Body of pancreas (tissue), 4 donors: ENCODE measurements around the gene POGLUT3. TPM values are rescaled to one million over a fixed set of nuclear protein-coding genes. Genes with fewer than 3 reads are reported as not detected.

ENCODE experiments used
- ATAC-seq: fragments of 150-250 bp; one replicate; pipeline ENCODE4 v1.9.1; 2016
- DNase-seq, 4 donors: peaks; one replicate each; pipeline ENCODE4 v3.0.0-alpha.2; 2019
- H3K27ac ChIP-seq, 4 donors: fragments of 200-600 bp; sonication (generic); 1 replicate in 3 of 4; 2 replicates in 1 of 4; pipeline versions ENCODE4 v1.5.1 to v1.6.1; 2016 to 2019; ENCODE audit warnings: mild to moderate bottlenecking in 1 of 4, mixed read lengths in 1 of 4, moderate library complexity in 1 of 4
- H3K27me3 ChIP-seq, 2 donors: fragments of 200-600 bp; sonication (generic); one replicate each; pipeline ENCODE4 v1.6.0; 2016; ENCODE audit warnings: mild to moderate bottlenecking in 1 of 2
- H3K36me3 ChIP-seq, 2 donors: fragments of 200-600 bp; sonication (generic); replicated peaks in 1 of 2; 2 replicates each; pipeline ENCODE4 v1.5.1; 2016; ENCODE audit warnings: low read depth in 2 of 2; ENCODE audit not compliant: insufficient read depth in 1 of 2
- H3K4me1 ChIP-seq: fragments of 200-600 bp; sonication (generic); one replicate; pipeline ENCODE4 v1.6.0; 2016
- H3K4me3 ChIP-seq, 2 donors: fragments of 200-600 bp; sonication (generic); 1 replicate in 1 of 2; 2 replicates in 1 of 2; pipeline ENCODE4 v1.5.1; 2016 to 2019
- H3K9me3 ChIP-seq, 3 donors: fragments of 200-600 bp; sonication (generic); 1 replicate in 2 of 3; 2 replicates in 1 of 3; pipeline ENCODE4 v1.5.1; 2016
- POLR2A ChIP-seq, 3 donors: fragments of 450-650 bp; IDR thresholded peaks; one replicate each; pipeline ENCODE4 v1.6.1; 2016; ENCODE audit warnings: antibody characterized with exemption in 3 of 3, mild to moderate bottlenecking in 2 of 3
- WGBS, 2 donors: methylation state at CpG; one replicate each; pipeline ENCODE4 v1.1.5; 2017; 5-methylcytosine and 5-hydroxymethylcytosine counted together
- intact Hi-C: fragments of 100-400 bp; cut with DNase I; formaldehyde crosslinking; loops from one replicate; pipeline ENCODE4 v1.15.1; 2023
- total RNA-seq, 2 donors: library from RNA; depleted of rRNA; stranded (reverse); fragments of >200 nt; gene quantifications; one replicate each; pipeline ENCODE4 v1.1.0, GENCODE V29; 2016
- TF ChIP-seq, protein P1 (sequence below), 7 experiments: fragments of 450-650 bp in 4 of 7; fragments of 200-600 bp in 3 of 7; sonication (generic) in 3 of 7; IDR thresholded peaks; one replicate each; pipeline ENCODE4 v1.5.1; 2016 to 2019; ENCODE audit warnings: antibody characterized with exemption in 7 of 7

The POGLUT3 gene
- total RNA-seq, 2 donors from 2014 or later, result 9.6 to 9.9 TPM

DNA sequence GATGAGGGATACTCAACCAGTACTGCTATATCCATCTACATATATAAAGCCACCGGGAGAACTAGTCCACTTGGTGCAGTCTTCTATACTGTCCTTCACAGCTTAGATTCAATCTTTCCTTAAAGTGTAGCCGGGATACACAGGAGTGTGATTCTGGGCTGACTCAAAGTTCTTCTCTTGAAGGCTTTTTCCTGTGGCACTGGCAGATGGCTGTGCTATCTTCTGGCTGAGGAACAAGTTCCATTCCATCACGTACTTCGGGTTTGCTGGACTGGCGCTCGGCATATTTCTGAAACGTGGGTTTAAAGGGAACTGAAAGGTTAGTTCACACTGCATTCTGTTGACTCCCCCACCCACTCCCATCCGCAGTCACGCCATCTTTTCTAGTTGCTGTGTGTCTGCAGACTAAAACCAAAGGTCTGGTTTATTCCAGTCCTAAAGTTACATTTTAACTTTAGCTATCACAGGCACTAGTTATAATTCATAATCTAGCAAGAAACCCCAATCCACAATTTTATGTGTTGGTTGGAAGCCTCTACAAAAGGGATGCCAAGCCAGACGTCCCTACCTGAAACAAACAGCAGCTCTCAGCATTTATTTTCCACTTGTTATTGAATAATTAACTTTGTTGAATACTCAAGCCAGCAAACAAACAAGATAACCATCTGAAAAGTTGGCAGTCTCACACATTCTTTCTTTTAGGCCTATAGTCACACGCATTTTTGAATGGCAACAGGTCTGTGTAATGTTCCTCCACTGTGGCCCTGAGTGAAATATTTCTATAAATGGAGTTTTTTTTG, 23.3 kb downstream of the POGLUT3 start:
- Histone ChIP-seq H3K4me3 (no peak overlapping the region), H3K9me3 (no peaks in the 10 kb centered on the region), H3K4me1 (peaks cover 18% of the 10 kb centered on the region), H3K36me3 (peaks cover 3 to 5% of the 10 kb centered on the region in 2 donors), H3K27me3 (no peaks in the 10 kb centered on the region), H3K27ac (peak overlapping the region; percentile 46 to 76 (median 60))
- 25 to 42% methylated on average over 11 of the region's 11 CpGs for WGBS, 2 donors
- ATAC-seq (peak; percentile 91), DNase-seq (peak in 3 of 4 donors; percentile 19 to 40 (median 21))
- intact Hi-C loops, result no loop called here
- TF ChIP-seq POLR2A (IDR thresholded peaks at IDR 0.05), result no peak
- TF ChIP-seq, protein P1, sequence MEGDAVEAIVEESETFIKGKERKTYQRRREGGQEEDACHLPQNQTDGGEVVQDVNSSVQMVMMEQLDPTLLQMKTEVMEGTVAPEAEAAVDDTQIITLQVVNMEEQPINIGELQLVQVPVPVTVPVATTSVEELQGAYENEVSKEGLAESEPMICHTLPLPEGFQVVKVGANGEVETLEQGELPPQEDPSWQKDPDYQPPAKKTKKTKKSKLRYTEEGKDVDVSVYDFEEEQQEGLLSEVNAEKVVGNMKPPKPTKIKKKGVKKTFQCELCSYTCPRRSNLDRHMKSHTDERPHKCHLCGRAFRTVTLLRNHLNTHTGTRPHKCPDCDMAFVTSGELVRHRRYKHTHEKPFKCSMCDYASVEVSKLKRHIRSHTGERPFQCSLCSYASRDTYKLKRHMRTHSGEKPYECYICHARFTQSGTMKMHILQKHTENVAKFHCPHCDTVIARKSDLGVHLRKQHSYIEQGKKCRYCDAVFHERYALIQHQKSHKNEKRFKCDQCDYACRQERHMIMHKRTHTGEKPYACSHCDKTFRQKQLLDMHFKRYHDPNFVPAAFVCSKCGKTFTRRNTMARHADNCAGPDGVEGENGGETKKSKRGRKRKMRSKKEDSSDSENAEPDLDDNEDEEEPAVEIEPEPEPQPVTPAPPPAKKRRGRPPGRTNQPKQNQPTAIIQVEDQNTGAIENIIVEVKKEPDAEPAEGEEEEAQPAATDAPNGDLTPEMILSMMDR (IDR thresholded peaks at IDR 0.05), result no peak

DNA sequence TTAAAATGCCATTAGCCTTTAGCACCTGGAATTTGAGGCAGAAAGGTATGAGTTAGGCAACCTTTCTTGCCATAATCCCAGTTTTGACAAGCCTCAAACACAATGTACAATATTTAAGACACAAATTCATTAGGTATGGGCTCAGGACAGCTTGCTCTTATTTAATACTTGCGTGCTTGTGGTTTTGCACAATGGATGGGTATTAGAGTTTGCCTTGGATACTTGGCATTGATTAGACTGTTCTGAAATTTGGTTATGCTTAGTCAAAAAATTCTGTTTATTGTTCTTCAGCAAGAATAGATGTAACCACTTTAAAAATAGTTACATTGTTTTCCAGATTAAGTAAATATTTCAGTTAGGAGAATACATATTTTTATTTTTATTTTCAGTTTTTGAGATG, 25.5 kb downstream of the POGLUT3 start:
- ATAC-seq (no peak), DNase-seq (no peak)
- WGBS, 2 donors, result 84 to 96% methylated on average over 1 of the region's 1 CpG
- no peak for TF ChIP-seq POLR2A (IDR thresholded peaks at IDR 0.05)
- TF ChIP-seq, protein P1 (IDR thresholded peaks at IDR 0.05), result no peak
- Histone ChIP-seq H3K27me3 (no peaks in the 10 kb centered on the region), H3K4me1 (peaks cover 26% of the 10 kb centered on the region), H3K36me3 (peaks cover 0 to 3% of the 10 kb centered on the region in 2 donors), H3K4me3 (no peak overlapping the region), H3K9me3 (no peaks in the 10 kb centered on the region), H3K27ac (no peak overlapping the region)
- intact Hi-C loops, result no loop called here

DNA sequence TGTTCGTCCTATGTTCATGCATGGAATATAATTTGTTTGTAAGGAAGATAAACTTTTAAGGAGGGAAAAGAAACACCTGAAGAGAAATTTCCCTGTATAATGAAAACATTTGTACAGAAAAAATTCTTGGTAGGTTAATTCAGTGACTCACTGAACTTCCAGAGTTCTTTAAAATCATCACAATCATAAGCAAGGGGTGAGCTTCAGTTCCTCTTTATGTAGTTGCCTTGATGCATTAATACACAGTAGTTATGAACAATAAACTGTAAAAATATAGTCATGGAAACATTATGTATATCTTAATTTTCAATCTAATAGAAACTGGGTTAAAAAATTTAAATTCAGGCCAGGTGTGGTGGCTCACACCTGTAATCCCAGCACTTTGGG, 29.7 kb downstream of the POGLUT3 start:
- peaks cover 11% of the 10 kb centered on the region for H3K4me1 ChIP-seq
- intact Hi-C loops, result no loop called here
- no peak for TF ChIP-seq POLR2A (IDR thresholded peaks at IDR 0.05)
- TF ChIP-seq, protein P1 (IDR thresholded peaks at IDR 0.05), result no peak
- WGBS, 2 donors, result 18 to 19% methylated on average over 1 of the region's 1 CpG
- ATAC-seq (no peak), DNase-seq (no peak)
- no peak overlapping the region for H3K4me3 ChIP-seq
- peak overlapping the region; percentile 96 to 100 (median 98) for H3K27ac ChIP-seq
- no peaks in the 10 kb centered on the region for H3K9me3 ChIP-seq
- peaks cover 0 to 2% of the 10 kb centered on the region in 2 donors for H3K36me3 ChIP-seq
- H3K27me3 ChIP-seq, result no peaks in the 10 kb centered on the region

DNA sequence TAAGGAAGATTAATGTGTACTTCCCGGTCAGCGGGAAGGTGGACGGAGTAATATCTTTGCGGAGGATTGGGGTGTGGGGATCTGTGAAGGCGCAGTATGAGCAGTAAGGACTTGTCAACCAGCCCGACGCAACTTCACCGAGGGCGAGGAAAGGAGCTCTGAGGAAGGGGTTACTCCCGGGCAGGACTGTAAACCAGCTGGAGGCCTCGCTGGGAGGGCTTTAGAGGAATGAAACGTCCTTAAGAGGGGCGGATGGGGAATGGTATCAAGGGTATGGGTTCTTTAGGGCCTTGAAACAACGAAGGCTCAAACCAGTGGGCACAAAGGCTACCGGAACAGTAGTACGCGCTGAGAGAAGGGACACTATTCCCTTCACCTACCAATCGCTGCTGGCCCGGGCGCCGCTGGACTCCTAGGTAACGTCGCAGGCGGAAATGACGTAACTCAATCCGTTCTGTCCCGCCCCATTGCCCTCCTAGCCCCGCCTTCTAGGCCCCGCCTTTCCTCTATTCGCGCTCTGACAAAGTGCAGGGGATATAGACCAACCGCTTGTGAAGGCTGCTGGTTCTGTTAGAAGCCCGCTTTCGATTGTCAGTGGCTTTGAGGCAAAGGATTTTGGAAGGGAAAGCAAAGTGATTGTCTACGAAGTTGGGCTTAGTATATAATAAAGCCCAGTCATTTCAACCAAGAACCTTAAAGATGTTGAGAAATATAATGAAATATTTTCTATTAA, 30.9 kb downstream of the POGLUT3 start, which contains the start of gene C11orf65:
C11orf65 (minus strand) TSS at position 439 of the 733 bp plus-strand sequence. CDS start 5,970 bp downstream, outside the sequence.
- H3K4me3 ChIP-seq, result peak within 1 kb of the TSS; percentile 20 to 30
- ATAC-seq (peak; percentile 99), DNase-seq (peak; percentile 98)
- intact Hi-C loops, result no loop called here
- TF ChIP-seq, protein P1 (IDR thresholded peaks at IDR 0.05), result no peak
- peak; percentile 94 to 99 (median 99) for TF ChIP-seq POLR2A (IDR thresholded peaks at IDR 0.05)
- peak within 1 kb of the TSS; percentile 96 to 100 (median 98) for H3K27ac ChIP-seq
- no peaks in the 10 kb centered on the region for H3K27me3 ChIP-seq
- WGBS, 2 donors, result 0% methylated on average over 26 to 35 of the region's 35 CpGs
- H3K4me1 ChIP-seq, result peaks cover 11% of the 10 kb centered on the region
- H3K9me3 ChIP-seq, result no peaks in the 10 kb centered on the region
- H3K36me3 ChIP-seq, result no peaks in the 10 kb centered on the region
